Esophagus squamous epithelium (tissue), 5 donors: ENCODE measurements around the gene TUBA4A. TPM values are rescaled to one million over a fixed set of nuclear protein-coding genes. Genes with fewer than 3 reads are reported as not detected.

Experiments
- DNase-seq: peaks from one replicate; lab custom pipeline; 2025; lab: John Stamatoyannopoulos, UW
- H3K27ac ChIP-seq, 4 donors: fragments of 200-600 bp; sonication (generic); one replicate each; pipeline ENCODE4 v1.5.1; 2016 to 2019; ENCODE audit warnings: mild to moderate bottlenecking in 1 of 4
- H3K27me3 ChIP-seq, 4 donors: fragments of 200-600 bp; sonication (generic); 1 replicate in 3 of 4; 2 replicates in 1 of 4; pipeline versions ENCODE4 v1.5.1 to v1.6.0; 2017 to 2021; ENCODE audit warnings: antibody characterized with exemption in 1 of 4
- H3K36me3 ChIP-seq, 3 donors: fragments of 200-600 bp; sonication (generic); one replicate each; pipeline ENCODE4 v1.5.1; 2016 to 2019
- H3K4me1 ChIP-seq, 3 donors: fragments of 200-600 bp; sonication (generic); one replicate each; pipeline ENCODE4 v1.5.1; 2017 to 2019
- H3K4me3 ChIP-seq, 4 donors: fragments of 200-600 bp; sonication (generic); 1 replicate in 3 of 4; 2 replicates in 1 of 4; pipeline ENCODE4 v1.5.1; 2016 to 2019; ENCODE audit warnings: mild to moderate bottlenecking in 2 of 4, moderate library complexity in 1 of 4
- H3K9me3 ChIP-seq, 3 donors: fragments of 200-600 bp; sonication (generic); one replicate each; pipeline ENCODE4 v1.5.1; 2016 to 2019
- POLR2A ChIP-seq, 4 donors: fragments of 450-650 bp; IDR thresholded peaks; one replicate each; pipeline ENCODE4 v1.6.1; 2017; ENCODE audit warnings: antibody characterized with exemption in 4 of 4, mild to moderate bottlenecking in 4 of 4, moderate library complexity in 3 of 4
- WGBS, 2 donors: methylation state at CpG; one replicate each; pipeline ENCODE4 v1.1.5; 2018; 5-methylcytosine and 5-hydroxymethylcytosine counted together
- intact Hi-C: fragments of 100-400 bp; cut with DNase I; formaldehyde crosslinking; loops from one replicate; pipeline ENCODE4 v1.15.0; 2022
- total RNA-seq, 4 donors: library from RNA; depleted of rRNA; stranded (reverse); fragments of >200 nt; gene quantifications; one replicate each; pipeline ENCODE4 v1.1.0, GENCODE V29; 2016
- TF ChIP-seq, protein P1 (sequence below), 6 experiments: fragments of 450-650 bp in 4 of 6; fragments of 200-600 bp in 2 of 6; sonication (generic) in 2 of 6; IDR thresholded peaks; one replicate each; pipeline ENCODE4 v1.5.1; 2016 to 2019; ENCODE audit warnings: antibody characterized with exemption in 6 of 6, mild to moderate bottlenecking in 4 of 6, moderate library complexity in 4 of 6
- donor health status: DM: yes; HTN: yes; CAD: no.

TUBA4A gene
- total RNA-seq, 4 donors from 2014 or later = 104 to 258 (median 169) TPM

- no peaks in the 10 kb centered on the region for H3K27me3 ChIP-seq
- TF ChIP-seq POLR2A (IDR thresholded peaks at IDR 0.05) = no peak
- TF ChIP-seq, protein P1, sequence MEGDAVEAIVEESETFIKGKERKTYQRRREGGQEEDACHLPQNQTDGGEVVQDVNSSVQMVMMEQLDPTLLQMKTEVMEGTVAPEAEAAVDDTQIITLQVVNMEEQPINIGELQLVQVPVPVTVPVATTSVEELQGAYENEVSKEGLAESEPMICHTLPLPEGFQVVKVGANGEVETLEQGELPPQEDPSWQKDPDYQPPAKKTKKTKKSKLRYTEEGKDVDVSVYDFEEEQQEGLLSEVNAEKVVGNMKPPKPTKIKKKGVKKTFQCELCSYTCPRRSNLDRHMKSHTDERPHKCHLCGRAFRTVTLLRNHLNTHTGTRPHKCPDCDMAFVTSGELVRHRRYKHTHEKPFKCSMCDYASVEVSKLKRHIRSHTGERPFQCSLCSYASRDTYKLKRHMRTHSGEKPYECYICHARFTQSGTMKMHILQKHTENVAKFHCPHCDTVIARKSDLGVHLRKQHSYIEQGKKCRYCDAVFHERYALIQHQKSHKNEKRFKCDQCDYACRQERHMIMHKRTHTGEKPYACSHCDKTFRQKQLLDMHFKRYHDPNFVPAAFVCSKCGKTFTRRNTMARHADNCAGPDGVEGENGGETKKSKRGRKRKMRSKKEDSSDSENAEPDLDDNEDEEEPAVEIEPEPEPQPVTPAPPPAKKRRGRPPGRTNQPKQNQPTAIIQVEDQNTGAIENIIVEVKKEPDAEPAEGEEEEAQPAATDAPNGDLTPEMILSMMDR (IDR thresholded peaks at IDR 0.05) = peak in 1 of 6 experiments; percentile 4
- H3K4me1 ChIP-seq = peaks cover 24 to 69% (median 35%) of the 10 kb centered on the region in 3 donors
- intact Hi-C loops = no loop called here
- no peak for DNase-seq
- peak overlapping the region; percentile 62 to 95 (median 78) for H3K4me3 ChIP-seq
- H3K36me3 ChIP-seq = peaks cover 0 to 35% (median under 1%) of the 10 kb centered on the region in 3 donors
- WGBS, 2 donors = 5 to 15% methylated on average over 9 of the region's 9 CpGs
- no peaks in the 10 kb centered on the region for H3K9me3 ChIP-seq
- peak overlapping the region; percentile 95 to 99 (median 97) for H3K27ac ChIP-seq
These were observed 25.0 kb upstream of the TUBA4A start for GRCh38 chr2:219278655-219279150.

GRCh38 chr2:219277703-219278654, 24.3 kb upstream of the TUBA4A start:
- DNase-seq = no peak
- Histone ChIP-seq H3K4me3 (peak overlapping the region in 2 of 4 donors; percentile 6 to 95), H3K36me3 (peaks cover 0 to 28% (median 0%) of the 10 kb centered on the region in 3 donors), H3K4me1 (peaks cover 24 to 69% (median 35%) of the 10 kb centered on the region in 3 donors), H3K9me3 (no peaks in the 10 kb centered on the region), H3K27me3 (no peaks in the 10 kb centered on the region), H3K27ac (peak overlapping the region; percentile 95 to 99 (median 97))
- no peak for TF ChIP-seq POLR2A (IDR thresholded peaks at IDR 0.05)
- TF ChIP-seq, protein P1 (IDR thresholded peaks at IDR 0.05) = peak; percentile 93 to 99 (median 97)
- intact Hi-C loops = no loop called here
- 21 to 37% methylated on average over 19 to 23 of the region's 25 CpGs for WGBS, 2 donors

DNA sequence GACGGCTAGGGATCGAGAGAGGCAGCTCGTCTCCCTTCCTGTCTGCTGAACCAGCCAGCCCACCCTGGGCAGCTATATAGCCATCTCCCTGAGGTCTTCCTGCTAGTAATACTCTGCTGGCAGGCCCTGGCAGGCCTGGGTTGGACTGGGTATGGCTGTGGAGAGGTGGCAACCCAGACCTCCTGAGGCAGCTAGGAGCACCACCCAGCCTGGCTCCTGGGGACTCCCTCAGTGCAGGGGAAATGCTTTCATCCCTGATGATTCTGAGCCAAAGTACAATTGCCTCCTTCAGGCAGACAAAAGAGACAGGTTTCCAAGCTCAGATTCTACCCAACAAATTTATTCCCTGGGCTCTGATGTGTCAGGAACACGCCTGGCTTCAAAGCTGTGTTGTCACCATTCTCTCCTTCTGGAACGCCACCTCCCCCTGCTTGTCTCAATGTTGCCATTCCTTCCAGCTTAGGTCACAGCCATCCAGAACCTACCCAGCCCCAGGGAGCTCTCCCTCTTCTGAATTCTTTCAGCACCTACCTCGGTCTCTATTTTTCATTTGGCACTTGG, 20.7 kb upstream of the TUBA4A start:
- intact Hi-C loops = no loop called here
- Histone ChIP-seq H3K27ac (peak overlapping the region; percentile 85 to 91 (median 90)), H3K9me3 (no peaks in the 10 kb centered on the region), H3K36me3 (no peaks in the 10 kb centered on the region), H3K4me1 (peaks cover 13 to 52% (median 27%) of the 10 kb centered on the region in 3 donors), H3K27me3 (no peaks in the 10 kb centered on the region), H3K4me3 (no peak overlapping the region)
- WGBS, 2 donors = 15 to 44% methylated on average over 3 to 6 of the region's 6 CpGs
- no peak for TF ChIP-seq POLR2A (IDR thresholded peaks at IDR 0.05)
- TF ChIP-seq, protein P1 (IDR thresholded peaks at IDR 0.05) = no peak
- DNase-seq = no peak

- no peak for DNase-seq
- 17 to 78% methylated on average over 1 to 3 of the region's 3 CpGs for WGBS, 2 donors
- no peak for TF ChIP-seq POLR2A (IDR thresholded peaks at IDR 0.05)
- TF ChIP-seq, protein P1 (IDR thresholded peaks at IDR 0.05) = no peak
- peaks cover 13 to 54% (median 27%) of the 10 kb centered on the region in 3 donors for H3K4me1 ChIP-seq
- no peaks in the 10 kb centered on the region for H3K36me3 ChIP-seq
- H3K9me3 ChIP-seq = no peaks in the 10 kb centered on the region
- intact Hi-C loops = no loop called here
- H3K4me3 ChIP-seq = no peak overlapping the region
- H3K27ac ChIP-seq = peak overlapping the region; percentile 85 to 91 (median 90)
- no peaks in the 10 kb centered on the region for H3K27me3 ChIP-seq
These were observed 20.2 kb upstream of the TUBA4A start for GRCh38 chr2:219273937-219274336.
